ENCODE results near the gene ICOS. TPM values are rescaled to one million over a fixed set of nuclear protein-coding genes. Genes with fewer than 3 reads are reported as not detected.

Gene ICOS
- total RNA-seq, 1 experiment from 2014 or later: not detected

DNA sequence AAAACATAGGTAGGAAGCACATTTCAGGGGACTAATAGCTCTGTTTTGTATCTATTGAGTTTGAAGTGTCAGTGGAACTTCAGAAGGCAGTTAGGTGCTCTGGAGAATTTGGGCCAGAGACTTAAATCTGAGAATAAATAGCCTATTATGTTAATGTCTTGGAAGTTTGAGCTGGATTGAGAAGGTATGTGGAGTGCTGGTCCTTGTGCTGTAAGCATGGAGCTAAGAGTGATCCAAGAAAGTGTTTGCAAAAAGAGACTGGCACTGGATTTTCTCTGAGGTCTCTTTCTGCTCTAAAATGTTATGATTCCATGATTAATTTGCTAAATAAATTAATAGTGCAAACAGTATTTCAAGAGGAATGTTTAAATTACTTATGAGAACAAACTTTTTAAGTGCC is 63.3 kb downstream of the ICOS start:
- Histone ChIP-seq H3K9me3 (no peaks in the 10 kb centered on the region), H3K36me3 (ENCODE audit: control insufficient read depth, insufficient read depth, low read length) (no peaks in the 10 kb centered on the region), H3K4me3 (ENCODE audit: low read depth, low read length) (no peak overlapping the region), H3K4me1 (peaks cover 10% of the 10 kb centered on the region), H3K27me3 (replicated peaks; ENCODE audit: control insufficient read depth, insufficient read depth, low read length) (no peaks in the 10 kb centered on the region; the same call in 1 of the 2 replicates)
- Mint-ChIP-seq H3K4me3 (ENCODE audit: unreplicated experiment) (no peak overlapping the region), H3K4me1 (ENCODE audit: low read depth, unreplicated experiment) (peaks cover 9% of the 10 kb centered on the region), H3K36me3 (ENCODE audit: insufficient read depth, unreplicated experiment) (no peaks in the 10 kb centered on the region), H3K9me3 (ENCODE audit: unreplicated experiment) (no peaks in the 10 kb centered on the region), H3K27ac (ENCODE audit: unreplicated experiment) (no peak overlapping the region), H3K27me3 (ENCODE audit: insufficient read depth, unreplicated experiment) (peaks cover 10% of the 10 kb centered on the region)
- ChIA-PET CTCF (no interaction called here), POLR2A (no interaction called here)
- TF ChIP-seq, protein P1, sequence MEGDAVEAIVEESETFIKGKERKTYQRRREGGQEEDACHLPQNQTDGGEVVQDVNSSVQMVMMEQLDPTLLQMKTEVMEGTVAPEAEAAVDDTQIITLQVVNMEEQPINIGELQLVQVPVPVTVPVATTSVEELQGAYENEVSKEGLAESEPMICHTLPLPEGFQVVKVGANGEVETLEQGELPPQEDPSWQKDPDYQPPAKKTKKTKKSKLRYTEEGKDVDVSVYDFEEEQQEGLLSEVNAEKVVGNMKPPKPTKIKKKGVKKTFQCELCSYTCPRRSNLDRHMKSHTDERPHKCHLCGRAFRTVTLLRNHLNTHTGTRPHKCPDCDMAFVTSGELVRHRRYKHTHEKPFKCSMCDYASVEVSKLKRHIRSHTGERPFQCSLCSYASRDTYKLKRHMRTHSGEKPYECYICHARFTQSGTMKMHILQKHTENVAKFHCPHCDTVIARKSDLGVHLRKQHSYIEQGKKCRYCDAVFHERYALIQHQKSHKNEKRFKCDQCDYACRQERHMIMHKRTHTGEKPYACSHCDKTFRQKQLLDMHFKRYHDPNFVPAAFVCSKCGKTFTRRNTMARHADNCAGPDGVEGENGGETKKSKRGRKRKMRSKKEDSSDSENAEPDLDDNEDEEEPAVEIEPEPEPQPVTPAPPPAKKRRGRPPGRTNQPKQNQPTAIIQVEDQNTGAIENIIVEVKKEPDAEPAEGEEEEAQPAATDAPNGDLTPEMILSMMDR (IDR thresholded peaks at IDR 0.05; ENCODE audit: insufficient read depth in 1 of 2, low read depth in 1 of 2, low read length in 1 of 2, severe bottlenecking in 1 of 2, unreplicated experiment in 1 of 2): no peak
- no TSS peak for BruUV-seq (replicated peaks)
- intact Hi-C loops (cut with micrococcal nuclease; ENCODE audit: unreplicated experiment): no loop called here
- no peak for DNase-seq

DNA sequence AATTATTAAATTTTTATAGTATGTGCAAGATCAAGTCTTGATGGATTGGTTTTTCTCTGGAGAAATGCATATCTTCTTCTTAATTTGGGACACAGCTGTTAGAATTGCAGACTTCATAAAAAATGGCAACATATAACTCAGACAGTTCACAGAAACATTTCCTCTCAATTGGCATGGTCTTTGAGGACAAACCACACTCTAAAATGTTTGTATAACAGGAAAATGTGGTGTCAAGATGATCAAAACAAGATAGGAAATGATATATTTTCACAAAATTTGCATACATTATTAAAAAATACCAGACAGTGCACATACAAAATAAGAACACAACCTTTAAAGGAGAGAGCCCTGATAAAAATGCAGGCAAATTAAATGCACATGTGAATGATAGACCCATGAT is 63.9 kb downstream of the ICOS start:
- intact Hi-C loops (cut with micrococcal nuclease; ENCODE audit: unreplicated experiment): no loop called here
- H3K27ac Mint-ChIP-seq (ENCODE audit: unreplicated experiment): no peak overlapping the region
- no peak overlapping the region for H3K4me3 Mint-ChIP-seq (ENCODE audit: unreplicated experiment)
- no peaks in the 10 kb centered on the region for H3K36me3 Mint-ChIP-seq (ENCODE audit: insufficient read depth, unreplicated experiment)
- TF ChIP-seq, protein P1 (IDR thresholded peaks at IDR 0.05; ENCODE audit: insufficient read depth in 1 of 2, low read depth in 1 of 2, low read length in 1 of 2, severe bottlenecking in 1 of 2, unreplicated experiment in 1 of 2): no peak
- H3K4me1 Mint-ChIP-seq (ENCODE audit: low read depth, unreplicated experiment): peaks cover 3% of the 10 kb centered on the region
- ChIA-PET CTCF (no interaction called here), POLR2A (no interaction called here)
- H3K4me3 ChIP-seq (ENCODE audit: low read depth, low read length): no peak overlapping the region
- BruUV-seq (replicated peaks): no TSS peak
- no peaks in the 10 kb centered on the region for H3K36me3 ChIP-seq (ENCODE audit: control insufficient read depth, insufficient read depth, low read length)
- DNase-seq: no peak
- no peaks in the 10 kb centered on the region for H3K9me3 Mint-ChIP-seq (ENCODE audit: unreplicated experiment)
- H3K9me3 ChIP-seq: no peaks in the 10 kb centered on the region
- peaks cover 4% of the 10 kb centered on the region for H3K4me1 ChIP-seq
- H3K27me3 ChIP-seq (replicated peaks; ENCODE audit: control insufficient read depth, insufficient read depth, low read length): no peaks in the 10 kb centered on the region; the same call in 1 of the 2 replicates
- peaks cover 10% of the 10 kb centered on the region for H3K27me3 Mint-ChIP-seq (ENCODE audit: insufficient read depth, unreplicated experiment)

DNA sequence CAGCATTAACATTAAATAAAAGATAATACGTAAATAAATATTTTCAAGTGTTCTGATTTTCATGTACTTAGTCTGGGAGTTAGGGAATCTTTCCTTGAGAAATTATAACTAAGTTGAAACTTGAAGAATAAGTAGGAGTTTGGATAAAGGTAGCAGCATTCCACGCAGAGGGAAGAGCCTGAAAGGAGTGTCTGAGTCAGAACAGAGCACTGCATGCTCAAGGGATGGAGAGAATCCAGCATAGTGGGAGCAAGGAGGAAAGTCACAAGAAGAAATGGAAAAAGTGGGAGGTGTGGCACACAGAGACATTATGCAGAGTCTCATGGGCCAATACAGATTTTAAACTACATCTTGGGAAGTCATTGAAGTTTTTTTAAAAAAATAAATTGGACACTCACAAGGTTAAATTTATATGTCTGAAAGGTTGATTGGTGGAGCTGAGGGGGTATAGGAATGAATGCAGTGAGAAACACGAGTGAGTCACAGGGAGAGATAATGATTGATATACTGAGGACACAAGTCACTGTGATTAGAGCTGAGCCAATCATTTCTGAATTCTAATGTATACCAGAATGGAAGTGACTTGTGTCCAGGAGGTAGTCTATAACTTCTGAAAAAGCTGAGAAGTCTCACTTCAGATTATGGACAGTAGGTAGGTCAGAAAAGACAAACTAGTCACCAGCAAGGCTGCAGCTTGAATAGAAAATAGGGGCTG is 66.9 kb downstream of the ICOS start:
- no peak overlapping the region for H3K4me3 ChIP-seq (ENCODE audit: low read depth, low read length)
- ChIA-PET POLR2A (no interaction called here), CTCF (no interaction called here)
- no peaks in the 10 kb centered on the region for H3K36me3 ChIP-seq (ENCODE audit: control insufficient read depth, insufficient read depth, low read length)
- TF ChIP-seq, protein P1 (IDR thresholded peaks at IDR 0.05; ENCODE audit: insufficient read depth in 1 of 2, low read depth in 1 of 2, low read length in 1 of 2, severe bottlenecking in 1 of 2, unreplicated experiment in 1 of 2): no peak
- intact Hi-C loops (cut with micrococcal nuclease; ENCODE audit: unreplicated experiment): no loop called here
- no peaks in the 10 kb centered on the region for H3K4me1 ChIP-seq
- no peaks in the 10 kb centered on the region for H3K9me3 ChIP-seq
- H3K9me3 Mint-ChIP-seq (ENCODE audit: unreplicated experiment): peaks cover 7% of the 10 kb centered on the region
- H3K4me3 Mint-ChIP-seq (ENCODE audit: unreplicated experiment): no peak overlapping the region
- peaks cover 23% of the 10 kb centered on the region for H3K27me3 Mint-ChIP-seq (ENCODE audit: insufficient read depth, unreplicated experiment)
- DNase-seq: no peak
- BruUV-seq (replicated peaks): no TSS peak
- H3K4me1 Mint-ChIP-seq (ENCODE audit: low read depth, unreplicated experiment): no peaks in the 10 kb centered on the region
- H3K27ac Mint-ChIP-seq (ENCODE audit: unreplicated experiment): no peak overlapping the region
- no peaks in the 10 kb centered on the region for H3K36me3 Mint-ChIP-seq (ENCODE audit: insufficient read depth, unreplicated experiment)
- H3K27me3 ChIP-seq (replicated peaks; ENCODE audit: control insufficient read depth, insufficient read depth, low read length): no peaks in the 10 kb centered on the region

All from Caco-2 (cell line).